ENCODE data around the gene PAX6.

Gene PAX6

GRCh38 chr11:31810779-31811647, at the start of gene PAX6:
TSS of gene PAX6 (minus strand) at chr11:31811322. CDS start at chr11:31806411, 4,911 bp downstream.
- peak; percentile 99 for DNase-seq (ENCODE audit: low spot score)

- no peak for DNase-seq (ENCODE audit: low spot score)
Observed at GRCh38 chr11:31860391-31860790, 49.3 kb upstream of the PAX6 start.

GRCh38 chr11:31856248-31856647, 45.1 kb upstream of the PAX6 start:
- no peak for DNase-seq (ENCODE audit: low spot score)

- no peak for DNase-seq (ENCODE audit: low spot score)
Observed at GRCh38 chr11:31855466-31855865, 44.3 kb upstream of the PAX6 start.

GRCh38 chr11:31850365-31850764, 39.2 kb upstream of the PAX6 start:
- no peak for DNase-seq (ENCODE audit: low spot score)

- DNase-seq (ENCODE audit: low spot score) = no peak
Observed at GRCh38 chr11:31847761-31848160, 36.6 kb upstream of the PAX6 start.

- no peak for DNase-seq (ENCODE audit: low spot score)
Observed at GRCh38 chr11:31845331-31845730, 34.2 kb upstream of the PAX6 start.

GRCh38 chr11:31844351-31844750, 33.2 kb upstream of the PAX6 start:
- no peak for DNase-seq (ENCODE audit: low spot score)

GRCh38 chr11:31841435-31841834, 30.3 kb upstream of the PAX6 start:
- no peak for DNase-seq (ENCODE audit: low spot score)

- no peak for DNase-seq (ENCODE audit: low spot score)
Observed at GRCh38 chr11:31834237-31834636, 23.1 kb upstream of the PAX6 start.

GRCh38 chr11:31830406-31830805, 19.3 kb upstream of the PAX6 start:
- no peak for DNase-seq (ENCODE audit: low spot score)

GRCh38 chr11:31828217-31828616, 17.1 kb upstream of the PAX6 start:
- no peak for DNase-seq (ENCODE audit: low spot score)

- DNase-seq (ENCODE audit: low spot score) = peak; percentile 58
Observed at GRCh38 chr11:31827455-31828206, 16.5 kb upstream of the PAX6 start.

GRCh38 chr11:31826536-31827438, 15.7 kb upstream of the PAX6 start:
- DNase-seq (ENCODE audit: low spot score) = peak; percentile 71

- no peak for DNase-seq (ENCODE audit: low spot score)
Observed at GRCh38 chr11:31825838-31826484, 14.8 kb upstream of the PAX6 start.

- DNase-seq (ENCODE audit: low spot score) = peak; percentile 28
Observed at GRCh38 chr11:31824879-31825837, 14.0 kb upstream of the PAX6 start.

- DNase-seq (ENCODE audit: low spot score) = no peak
Observed at GRCh38 chr11:31824332-31824878, 13.3 kb upstream of the PAX6 start.

- peak; percentile 26 for DNase-seq (ENCODE audit: low spot score)
Observed at GRCh38 chr11:31823644-31824331, 12.7 kb upstream of the PAX6 start.

GRCh38 chr11:31822927-31823643, 12.0 kb upstream of the PAX6 start:
- DNase-seq (ENCODE audit: low spot score) = peak; percentile 27

Data from HuH-7.5 (cell line).